Naive thymus-derived CD8-positive, alpha-beta T cell (primary cell): ENCODE data around the gene GPR42. TPM values are rescaled to one million over a fixed set of nuclear protein-coding genes. Genes with fewer than 3 reads are reported as not detected.

Source experiments
- ATAC-seq, 2 donors: fragments of 150-1000 bp; cut with Tn5 transposase in 1 of 2; sonication (Bioruptor Pico), chemical (Tn5 transposase) in 1 of 2; 1 replicate in 1 of 2; 2 replicates in 1 of 2; pipeline ENCODE4 v1.10.0; 2021; ENCODE audit warnings: mild to moderate bottlenecking in 2 of 2, moderate library complexity in 2 of 2
- POLR2A ChIA-PET: fragments of 350-600 bp; sonication (Branson Sonifier 250); formaldehyde crosslinking; loops from one replicate; lab custom pipeline; 2021; ENCODE audit warnings: antibody characterized with exemption; lab: Charles Lee
- DNase-seq, 10 donors: peaks; one replicate each; pipeline versions ENCODE4 v3.0.0 to v3.0.0-alpha.2; 2020 to 2022
- H3K27ac Mint-ChIP-seq, 10 donors: one replicate each; pipeline ENCODE4 v1.8.0; 2020 to 2022; ENCODE audit warnings: mild to moderate bottlenecking in 10 of 10, mixed read lengths in 10 of 10, moderate library complexity in 4 of 10, inconsistent platforms in 1 of 10
- H3K27me3 Mint-ChIP-seq, 5 donors: one replicate each; pipeline ENCODE4 v1.8.0; 2021 to 2022; ENCODE audit warnings: mixed read lengths in 5 of 5
- H3K36me3 Mint-ChIP-seq, 3 donors: one replicate each; pipeline ENCODE4 v1.8.0; 2020 to 2022; ENCODE audit warnings: mixed read lengths in 3 of 3, mild to moderate bottlenecking in 2 of 3, inconsistent platforms in 1 of 3
- H3K4me1 Mint-ChIP-seq, 4 donors: one replicate each; pipeline ENCODE4 v1.8.0; 2021 to 2022; ENCODE audit warnings: mixed read lengths in 4 of 4
- H3K4me3 Mint-ChIP-seq, 10 donors: one replicate each; pipeline ENCODE4 v1.8.0; 2020 to 2022; ENCODE audit warnings: mild to moderate bottlenecking in 10 of 10, mixed read lengths in 10 of 10, moderate library complexity in 6 of 10, inconsistent platforms in 1 of 10
- H3K9me3 Mint-ChIP-seq, 9 donors: one replicate each; pipeline ENCODE4 v1.8.0; 2020 to 2022; ENCODE audit warnings: mixed read lengths in 9 of 9, mild to moderate bottlenecking in 3 of 9, inconsistent platforms in 1 of 9, moderate library complexity in 1 of 9
- polyA plus RNA-seq, 3 donors: library from polyadenylated mRNA; unstranded; fragments of 300-500 nt; fragmentation: Illumina TruSeq; gene quantifications; one replicate each; pipeline ENCODE4 v1.2.3, GENCODE V29; 2021
- total RNA-seq, 8 experiments: library from RNA in 2 of 8; stranded (reverse) in 2 of 8; gene quantifications; one replicate each; pipeline ENCODE4 v1.2.3 and lab custom pipeline; 2021 to 2026

The GPR42 gene, protein sequence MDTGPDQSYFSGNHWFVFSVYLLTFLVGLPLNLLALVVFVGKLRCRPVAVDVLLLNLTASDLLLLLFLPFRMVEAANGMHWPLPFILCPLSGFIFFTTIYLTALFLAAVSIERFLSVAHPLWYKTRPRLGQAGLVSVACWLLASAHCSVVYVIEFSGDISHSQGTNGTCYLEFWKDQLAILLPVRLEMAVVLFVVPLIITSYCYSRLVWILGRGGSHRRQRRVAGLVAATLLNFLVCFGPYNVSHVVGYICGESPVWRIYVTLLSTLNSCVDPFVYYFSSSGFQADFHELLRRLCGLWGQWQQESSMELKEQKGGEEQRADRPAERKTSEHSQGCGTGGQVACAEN
- not detected for total RNA-seq
- not detected for polyA plus RNA-seq
- 0 to 0.39 (median 0) reads per million in 6 experiments for total RNA-seq (lab: John Stamatoyannopoulos, UW)

DNA sequence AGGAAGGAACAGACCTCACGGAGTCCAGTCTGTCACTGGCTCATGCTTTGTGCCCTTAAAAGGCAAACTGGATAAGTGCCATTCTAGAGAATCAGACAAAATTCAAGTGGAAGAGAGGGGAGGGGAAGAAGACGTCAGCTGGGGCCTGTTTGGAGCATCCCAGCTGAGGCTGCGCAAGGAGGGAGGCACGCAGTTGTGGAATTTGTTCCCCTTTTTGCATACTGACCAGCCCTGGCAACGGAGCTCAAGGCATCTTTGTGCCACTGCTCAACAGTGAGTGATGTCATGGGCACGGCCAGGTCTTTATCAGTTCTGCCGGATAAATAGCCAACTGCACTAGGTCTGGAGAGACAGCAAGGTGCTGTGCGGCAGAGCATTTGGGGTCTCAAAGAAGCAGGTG, at the start of gene GPR42:
TSS of gene GPR42 (plus strand) at position 347 of the 400 bp plus-strand sequence. CDS start 292 bp downstream, outside the sequence.
- POLR2A ChIA-PET = no interaction called here
- Mint-ChIP-seq H3K4me1 (peaks cover 0 to 8% (median 2%) of the 10 kb centered on the region in 4 donors), H3K27me3 (peaks cover 2 to 19% (median 15%) of the 10 kb centered on the region in 5 donors), H3K27ac (no peak within 1 kb of the TSS), H3K4me3 (no peak within 1 kb of the TSS), H3K36me3 (no peaks in the 10 kb centered on the region), H3K9me3 (no peaks in the 10 kb centered on the region)
- ATAC-seq = no peak
- DNase-seq = no peak

DNA sequence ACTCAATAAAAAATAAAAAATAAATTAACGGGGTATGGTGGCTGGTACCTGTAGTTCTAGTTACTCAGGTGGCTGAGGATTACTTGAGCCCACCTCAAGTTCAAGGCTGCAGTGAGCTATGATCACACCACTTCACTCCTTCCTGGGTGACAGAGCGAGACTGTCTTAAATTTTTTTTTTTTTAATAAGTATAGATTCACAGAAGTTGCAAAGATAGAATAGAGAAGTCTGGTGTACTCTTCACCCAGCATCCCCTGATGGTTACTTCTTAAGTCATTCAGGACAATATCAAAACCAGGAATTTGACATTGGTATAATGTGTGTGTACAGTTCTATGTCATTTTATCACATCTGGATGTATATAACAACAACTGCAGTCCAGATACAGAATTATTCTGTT, 49.6 kb upstream of the GPR42 start:
- H3K27ac Mint-ChIP-seq = no peak overlapping the region
- peak overlapping the region in 1 of 10 donors; percentile 2 for H3K4me3 Mint-ChIP-seq
- ATAC-seq (no peak), DNase-seq (no peak)
- POLR2A ChIA-PET = no interaction called here
- H3K4me1 Mint-ChIP-seq = peaks cover 4 to 71% (median 9%) of the 10 kb centered on the region in 4 donors
- H3K27me3 Mint-ChIP-seq = peaks cover 0 to 4% (median 0%) of the 10 kb centered on the region in 5 donors
- peaks cover 0 to 4% (median 0%) of the 10 kb centered on the region in 3 donors for H3K36me3 Mint-ChIP-seq
- peaks cover 0 to 14% (median 1%) of the 10 kb centered on the region in 9 donors for H3K9me3 Mint-ChIP-seq

DNA sequence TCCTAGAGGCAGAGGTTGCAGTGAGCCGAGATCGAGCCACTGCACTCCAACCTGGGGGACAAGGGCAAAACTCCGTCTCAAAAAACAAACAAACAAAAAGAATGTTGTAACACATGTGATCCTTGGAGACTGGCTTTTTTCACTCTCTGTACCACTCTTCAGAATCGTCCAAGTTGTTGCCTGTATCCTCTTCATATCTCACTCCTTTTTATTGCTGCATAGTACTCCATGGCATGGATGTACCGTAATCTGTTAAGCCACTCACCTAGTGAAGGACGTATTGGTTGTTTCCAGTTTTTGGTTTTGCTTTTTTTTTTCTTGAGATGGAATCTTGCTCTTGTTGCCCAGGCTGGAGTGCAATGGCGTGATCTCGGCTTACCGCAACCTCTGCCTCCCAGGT, 48.9 kb upstream of the GPR42 start:
- Mint-ChIP-seq H3K36me3 (peaks cover 0 to 4% (median 0%) of the 10 kb centered on the region in 3 donors), H3K27ac (peak overlapping the region in 2 of 10 donors; percentile 35 to 61), H3K27me3 (peaks cover 0 to 4% (median 0%) of the 10 kb centered on the region in 5 donors), H3K4me1 (peaks cover 4 to 66% (median 9%) of the 10 kb centered on the region in 4 donors), H3K4me3 (no peak overlapping the region), H3K9me3 (peaks cover 0 to 14% (median 1%) of the 10 kb centered on the region in 9 donors)
- no peak for DNase-seq
- no peak for ATAC-seq
- POLR2A ChIA-PET = no interaction called here

DNA sequence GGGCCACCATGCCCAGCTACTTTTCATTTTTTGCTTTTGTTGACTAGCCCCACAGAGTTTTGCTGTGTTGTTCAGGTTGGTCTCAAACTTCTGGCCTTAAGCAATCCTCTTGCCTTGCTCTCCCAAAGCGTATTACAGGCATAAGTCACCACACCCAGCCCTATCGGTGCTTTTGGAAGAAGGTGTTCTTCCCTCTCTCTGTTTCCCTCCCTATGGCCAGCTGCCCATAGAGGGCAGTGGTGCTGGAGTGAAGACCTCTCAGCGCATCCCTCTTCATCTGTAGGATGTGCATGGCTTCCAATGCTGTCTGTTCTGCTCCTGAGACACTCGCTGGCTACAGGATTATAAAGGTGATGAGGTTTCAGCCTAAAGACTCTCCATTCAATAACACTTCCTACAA, 43.2 kb upstream of the GPR42 start:
- H3K27me3 Mint-ChIP-seq = peaks cover 4 to 18% (median 7%) of the 10 kb centered on the region in 5 donors
- no peaks in the 10 kb centered on the region for H3K36me3 Mint-ChIP-seq
- peak overlapping the region in 1 of 10 donors; percentile 46 for H3K27ac Mint-ChIP-seq
- H3K9me3 Mint-ChIP-seq = peaks cover 0 to under 1% (median 0%) of the 10 kb centered on the region in 9 donors
- no peak for DNase-seq
- H3K4me3 Mint-ChIP-seq = no peak overlapping the region
- POLR2A ChIA-PET = no interaction called here
- peaks cover 4 to 50% (median 6%) of the 10 kb centered on the region in 4 donors for H3K4me1 Mint-ChIP-seq
- no peak for ATAC-seq

DNA sequence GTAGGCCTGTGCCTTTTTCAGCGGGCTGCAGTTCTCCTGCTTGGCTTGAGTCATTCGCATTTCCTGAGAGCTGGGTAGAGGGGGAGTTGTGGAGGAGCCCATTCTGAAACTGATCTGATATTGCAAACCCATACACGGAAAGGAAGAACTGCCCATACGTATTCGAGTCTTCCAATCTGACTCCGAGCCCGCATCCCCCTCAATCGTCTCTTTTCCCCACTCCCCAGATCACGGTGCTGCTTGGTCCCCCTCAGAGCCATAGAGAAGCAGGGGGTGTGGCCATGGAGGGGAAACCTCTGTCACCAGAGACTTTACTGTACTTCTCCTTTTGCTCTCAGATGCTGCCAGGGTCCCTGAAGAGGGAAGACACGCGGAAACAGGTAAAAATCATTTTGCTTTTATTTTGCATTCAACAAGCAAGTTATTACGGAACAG, 42.0 kb upstream of the GPR42 start, which contains the start of gene CD22:
TSS of gene CD22 (plus strand) at position 337 of the 435 bp plus-strand sequence. CDS start 2,854 bp downstream, outside the sequence.
- no peaks in the 10 kb centered on the region for H3K9me3 Mint-ChIP-seq
- H3K27ac Mint-ChIP-seq = peak within 1 kb of the TSS in 5 of 10 donors; percentile 2 to 82 (median 13)
- peak in 1 of 10 donors; percentile 41 for DNase-seq
- H3K4me1 Mint-ChIP-seq = peaks cover 12 to 54% (median 16%) of the 10 kb centered on the region in 4 donors
- H3K36me3 Mint-ChIP-seq = no peaks in the 10 kb centered on the region
- peak within 1 kb of the TSS in 4 of 10 donors; percentile 28 to 92 (median 47) for H3K4me3 Mint-ChIP-seq
- POLR2A ChIA-PET = no interaction called here
- peaks cover 4 to 18% (median 7%) of the 10 kb centered on the region in 5 donors for H3K27me3 Mint-ChIP-seq
- ATAC-seq = peak in 1 of 2 donors; percentile 57

DNA sequence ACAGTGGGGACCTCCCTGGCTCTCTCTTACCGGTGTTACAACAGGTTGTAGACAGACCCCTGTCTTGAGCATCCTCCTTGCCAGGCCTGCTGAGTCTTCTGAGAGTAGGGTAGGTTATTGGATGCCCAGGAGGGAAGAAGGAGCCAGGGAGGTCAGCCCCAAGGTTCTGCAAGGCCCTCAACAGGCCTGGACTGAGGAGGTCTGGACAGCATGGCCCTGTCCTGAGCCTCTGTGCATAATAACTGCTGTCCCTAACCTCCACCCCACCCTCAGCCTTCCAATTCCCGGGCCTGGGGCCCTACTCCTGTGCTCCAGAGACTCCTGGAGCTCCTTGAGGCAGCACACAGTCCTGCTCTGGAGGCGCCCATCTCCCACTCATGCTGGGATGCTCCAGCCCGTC, 41.5 kb upstream of the GPR42 start:
- peak in 1 of 2 donors; percentile 8 for ATAC-seq
- no peaks in the 10 kb centered on the region for H3K36me3 Mint-ChIP-seq
- POLR2A ChIA-PET = no interaction called here
- H3K27ac Mint-ChIP-seq = peak overlapping the region in 1 of 10 donors; percentile 77
- no peak for DNase-seq
- peak overlapping the region in 3 of 10 donors; percentile 47 to 92 (median 47) for H3K4me3 Mint-ChIP-seq
- peaks cover 4 to 18% (median 10%) of the 10 kb centered on the region in 5 donors for H3K27me3 Mint-ChIP-seq
- H3K9me3 Mint-ChIP-seq = no peaks in the 10 kb centered on the region
- peaks cover 12 to 55% (median 17%) of the 10 kb centered on the region in 4 donors for H3K4me1 Mint-ChIP-seq

DNA sequence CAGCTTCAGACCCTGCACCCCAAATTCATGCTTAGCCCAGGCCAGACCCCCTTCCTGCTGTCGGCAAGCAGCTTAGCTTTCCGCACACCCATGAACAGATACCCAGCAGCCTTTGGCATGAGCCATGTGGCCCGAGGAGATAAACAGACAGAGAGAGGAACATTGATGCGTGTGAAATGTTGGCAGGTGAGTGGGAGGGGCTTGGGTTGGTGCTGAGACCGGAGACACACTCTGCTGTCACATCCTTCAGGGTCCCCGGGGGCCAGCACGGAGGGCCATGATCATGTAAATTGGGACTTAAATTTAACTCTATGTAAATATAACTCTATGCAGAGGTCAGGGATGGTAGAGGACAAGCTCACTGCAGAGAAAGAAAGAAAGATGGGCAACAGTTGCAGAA, 40.4 kb upstream of the GPR42 start:
- Mint-ChIP-seq H3K4me3 (peak overlapping the region in 2 of 10 donors; percentile 56 to 92), H3K4me1 (peaks cover 12 to 51% (median 17%) of the 10 kb centered on the region in 4 donors), H3K27ac (peak overlapping the region in 3 of 10 donors; percentile 7 to 82 (median 37)), H3K9me3 (no peaks in the 10 kb centered on the region), H3K36me3 (no peaks in the 10 kb centered on the region), H3K27me3 (peaks cover 4 to 18% (median 10%) of the 10 kb centered on the region in 5 donors)
- ATAC-seq = peak in 1 of 2 donors; percentile 56
- POLR2A ChIA-PET = no interaction called here
- peak in 1 of 10 donors; percentile 45 for DNase-seq

DNA sequence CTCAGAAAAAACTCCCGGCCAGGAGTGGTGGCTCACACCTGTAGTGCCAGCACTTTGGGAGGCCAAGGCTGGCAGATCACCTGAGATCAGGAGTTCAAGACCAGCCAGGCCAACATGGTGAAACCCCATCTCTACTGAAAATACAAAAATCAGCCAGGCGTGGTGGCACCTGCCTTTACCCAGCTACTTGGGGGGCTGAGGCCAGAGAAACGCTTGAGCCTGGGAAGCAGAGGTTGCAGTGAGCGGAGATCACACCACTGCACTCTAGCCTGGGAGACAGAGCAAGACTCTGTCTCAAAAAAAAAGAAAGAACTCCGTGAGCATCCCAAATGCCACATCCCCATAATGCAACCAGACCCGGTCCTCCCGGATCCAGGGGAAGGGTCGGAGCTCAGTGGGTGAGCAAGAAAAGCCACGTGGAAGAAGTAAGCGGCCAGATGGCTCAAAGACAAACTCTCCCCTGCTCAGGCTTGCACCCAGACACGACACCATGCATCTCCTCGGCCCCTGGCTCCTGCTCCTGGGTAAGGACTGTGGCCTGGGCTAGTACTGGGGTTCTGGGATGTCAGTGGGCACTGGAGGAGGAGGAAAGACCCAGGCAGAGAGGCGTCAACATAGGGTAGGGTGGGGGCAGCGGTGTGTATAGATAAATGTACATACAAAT, 39.2 kb upstream of the GPR42 start:
- H3K9me3 Mint-ChIP-seq = no peaks in the 10 kb centered on the region
- peaks cover 4 to 18% (median 13%) of the 10 kb centered on the region in 5 donors for H3K27me3 Mint-ChIP-seq
- no peak for ATAC-seq

DNA sequence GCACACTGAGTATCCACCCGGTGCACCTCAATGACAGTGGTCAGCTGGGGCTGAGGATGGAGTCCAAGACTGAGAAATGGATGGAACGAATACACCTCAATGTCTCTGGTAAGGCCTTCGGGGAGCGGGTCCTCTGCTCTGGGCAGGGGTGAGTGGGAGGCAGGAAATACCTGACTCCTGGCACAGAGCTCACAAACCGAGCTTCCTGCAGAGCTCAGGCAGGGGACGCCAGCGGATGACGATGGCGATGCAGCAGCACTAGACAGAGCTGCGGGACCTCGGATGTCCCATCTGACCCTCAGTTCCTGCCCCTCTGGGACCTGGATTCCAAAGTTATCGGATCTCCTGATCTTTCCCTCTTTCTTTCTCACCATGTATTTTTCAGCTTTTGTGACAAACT, 38.1 kb upstream of the GPR42 start:
- POLR2A ChIA-PET = interaction anchor here (0.6 to 1.5 kb wide), 4 partner anchors 14 to 126 kb away, joined by 3 to 5 read pairs (median 3); partner anchors contain the start of gene USF2
- ATAC-seq (peak; percentile 90 to 98), DNase-seq (peak in 5 of 10 donors; percentile 12 to 44 (median 38))
- Mint-ChIP-seq H3K36me3 (no peaks in the 10 kb centered on the region), H3K9me3 (no peaks in the 10 kb centered on the region), H3K4me1 (peaks cover 15 to 66% (median 17%) of the 10 kb centered on the region in 4 donors), H3K4me3 (peak overlapping the region in 7 of 10 donors; percentile 15 to 70 (median 59)), H3K27me3 (peaks cover 3 to 18% (median 13%) of the 10 kb centered on the region in 5 donors), H3K27ac (peak overlapping the region in 3 of 10 donors; percentile 18 to 45 (median 29))

More for the DNA sequence above, 39.2 kb upstream of the GPR42 start:
- peak overlapping the region in 1 of 10 donors; percentile 92 for H3K4me3 Mint-ChIP-seq
- no peaks in the 10 kb centered on the region for H3K36me3 Mint-ChIP-seq
- H3K27ac Mint-ChIP-seq = peak overlapping the region in 1 of 10 donors; percentile 82
- DNase-seq = no peak
- POLR2A ChIA-PET = interaction anchor here (1.0 kb wide), 1 partner anchor 125 kb away, joined by 3 read pairs; no protein-coding TSS in a partner anchor
- H3K4me1 Mint-ChIP-seq = peaks cover 12 to 60% (median 17%) of the 10 kb centered on the region in 4 donors

DNA sequence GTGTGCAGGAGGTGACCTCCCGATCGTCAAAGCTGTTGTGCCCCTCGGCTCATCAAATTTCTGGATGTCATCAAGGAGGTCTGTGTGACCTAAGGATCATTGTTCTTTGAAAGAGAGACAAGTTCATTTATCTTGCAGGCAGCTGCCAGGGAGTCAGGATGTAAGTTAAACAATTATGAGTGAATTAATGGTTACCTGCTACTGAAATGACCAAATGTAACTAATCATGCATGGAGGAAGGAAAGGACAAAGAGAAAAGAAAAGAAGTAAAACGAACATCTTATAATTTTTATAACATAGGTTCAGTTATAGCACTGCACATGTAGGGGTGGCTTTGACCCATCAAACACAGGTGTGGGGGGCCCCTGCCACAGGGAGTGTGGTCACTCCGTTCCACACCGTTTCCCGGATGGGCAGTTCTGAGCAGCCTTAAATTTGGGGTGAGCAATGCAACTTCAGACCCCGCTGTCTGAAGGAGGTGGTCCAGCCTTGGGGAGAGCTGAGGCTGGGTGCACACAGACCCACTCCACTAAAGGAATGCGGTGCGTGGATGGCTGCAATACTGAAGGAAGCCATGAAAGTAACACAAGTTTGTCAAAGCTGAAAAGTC, 36.6 kb upstream of the GPR42 start:
- ATAC-seq (no peak), DNase-seq (no peak)
- no peaks in the 10 kb centered on the region for H3K9me3 Mint-ChIP-seq
- peaks cover 1 to 18% (median 13%) of the 10 kb centered on the region in 5 donors for H3K27me3 Mint-ChIP-seq
- no peak overlapping the region for H3K4me3 Mint-ChIP-seq
- H3K36me3 Mint-ChIP-seq = no peaks in the 10 kb centered on the region
- peaks cover 12 to 56% (median 15%) of the 10 kb centered on the region in 4 donors for H3K4me1 Mint-ChIP-seq
- no peak overlapping the region for H3K27ac Mint-ChIP-seq
- POLR2A ChIA-PET = no interaction called here

DNA sequence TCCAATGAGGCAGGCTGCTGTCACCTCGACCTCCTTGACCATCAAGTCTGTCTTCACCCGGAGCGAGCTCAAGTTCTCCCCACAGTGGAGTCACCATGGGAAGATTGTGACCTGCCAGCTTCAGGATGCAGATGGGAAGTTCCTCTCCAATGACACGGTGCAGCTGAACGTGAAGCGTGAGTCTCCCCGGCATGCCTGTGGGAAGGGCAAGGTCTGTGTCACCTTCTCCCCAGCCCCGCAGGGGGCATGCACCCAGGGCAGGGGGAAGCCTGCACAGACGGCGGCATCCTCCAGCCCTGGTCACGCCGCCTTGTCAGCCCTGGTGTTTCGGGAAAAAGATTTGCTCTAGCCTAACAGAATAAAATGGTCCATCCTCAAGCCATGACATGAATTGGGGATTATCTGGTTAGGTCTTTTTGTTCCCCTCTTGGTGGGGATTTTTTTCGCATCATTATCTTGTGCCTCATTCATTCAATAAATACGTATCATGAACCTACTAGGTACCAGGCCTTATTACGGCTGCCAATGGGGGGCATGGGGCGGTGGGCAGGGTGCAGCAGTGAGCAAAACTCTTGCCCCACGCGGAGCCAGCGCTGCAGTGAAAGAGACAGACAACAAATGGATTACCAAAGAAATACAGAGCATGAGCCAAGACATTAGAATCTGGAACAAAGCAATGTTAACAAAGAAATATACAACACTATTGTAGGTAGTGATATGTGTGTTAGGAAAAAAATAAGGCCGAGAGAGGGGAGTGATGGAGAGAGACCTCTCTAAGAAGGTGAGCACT, 34.5 kb upstream of the GPR42 start:
- no peak overlapping the region for H3K4me3 Mint-ChIP-seq
- no peaks in the 10 kb centered on the region for H3K9me3 Mint-ChIP-seq
- POLR2A ChIA-PET = no interaction called here
- ATAC-seq (no peak), DNase-seq (no peak)
- peaks cover 0 to 6% (median 4%) of the 10 kb centered on the region in 5 donors for H3K27me3 Mint-ChIP-seq
- H3K4me1 Mint-ChIP-seq = peaks cover 12 to 48% (median 15%) of the 10 kb centered on the region in 4 donors
- peak overlapping the region in 2 of 10 donors; percentile 64 to 87 for H3K27ac Mint-ChIP-seq
- H3K36me3 Mint-ChIP-seq = no peaks in the 10 kb centered on the region
